Ishikawa (cell line): ENCODE measurements around the gene PRMT7.

Experiments
- CEBPB ChIP-seq: IDR thresholded peaks from 2 replicates; pipeline ENCODE4 v1.6.1; 2012
- CREB1 ChIP-seq: IDR thresholded peaks from 2 replicates; pipeline ENCODE4 v1.6.1; 2012; ENCODE audit warnings: low read depth
- EGR1 ChIP-seq: IDR thresholded peaks from 2 replicates; pipeline ENCODE4 v1.6.1; 2012
- EP300 ChIP-seq: IDR thresholded peaks from 2 replicates; pipeline ENCODE4 v1.6.1; 2012; ENCODE audit warnings: borderline replicate concordance
- FOXM1 ChIP-seq: IDR thresholded peaks from 2 replicates; pipeline ENCODE4 v1.6.1; 2012; ENCODE audit warnings: low read depth, borderline replicate concordance
- MAX ChIP-seq: IDR thresholded peaks from 2 replicates; pipeline ENCODE4 v1.6.1; 2012
- NFIC ChIP-seq: IDR thresholded peaks from 2 replicates; pipeline ENCODE4 v1.6.1; 2012
- RAD21 ChIP-seq: IDR thresholded peaks from 2 replicates; pipeline ENCODE4 v1.6.1; 2012; ENCODE audit warnings: low read depth
- REST ChIP-seq: IDR thresholded peaks from 2 replicates; pipeline ENCODE4 v1.6.1; 2012; ENCODE audit warnings: low read depth, mild to moderate bottlenecking
- TAF1 ChIP-seq: IDR thresholded peaks from 2 replicates; pipeline ENCODE4 v1.6.1; 2012; ENCODE audit warnings: low read depth, mild to moderate bottlenecking
- TCF12 ChIP-seq: IDR thresholded peaks from 2 replicates; pipeline ENCODE4 v1.6.1; 2012; ENCODE audit warnings: low read depth
- TEAD4 ChIP-seq: IDR thresholded peaks from 2 replicates; pipeline ENCODE4 v1.6.1; 2012
- USF1 ChIP-seq: IDR thresholded peaks from 2 replicates; pipeline ENCODE4 v1.6.1; 2012
- YY1 ChIP-seq: IDR thresholded peaks from 2 replicates; pipeline ENCODE4 v1.6.1; 2012; ENCODE audit warnings: low read depth
- ZBTB7A ChIP-seq: IDR thresholded peaks from 2 replicates; pipeline ENCODE4 v1.6.1; 2012; ENCODE audit warnings: low read depth

The PRMT7 gene

GRCh38 chr16:68386628-68387027 lies 75.8 kb downstream of the PRMT7 start:
- TF ChIP-seq TCF12 (no peak), MAX (no peak), TAF1 (no peak), TEAD4 (no peak), RAD21 (no peak), NFIC (no peak), ZBTB7A (no peak), USF1 (no peak), EGR1 (no peak), CEBPB (no peak), EP300 (no peak), YY1 (no peak), FOXM1 (no peak), CREB1 (no peak), REST (no peak)

GRCh38 chr16:68387301-68387700 lies 76.5 kb downstream of the PRMT7 start:
- TF ChIP-seq YY1: no peak
- TF ChIP-seq RAD21: no peak
- TF ChIP-seq CREB1: no peak
- no peak for TF ChIP-seq TEAD4
- TF ChIP-seq EP300: no peak
- no peak for TF ChIP-seq TAF1
- TF ChIP-seq TCF12: no peak
- TF ChIP-seq REST: no peak
- no peak for TF ChIP-seq EGR1
- no peak for TF ChIP-seq FOXM1
- TF ChIP-seq NFIC: no peak
- TF ChIP-seq MAX: no peak
- TF ChIP-seq USF1: no peak
- TF ChIP-seq ZBTB7A: no peak
- TF ChIP-seq CEBPB: no peak

- no peak for TF ChIP-seq ZBTB7A
- TF ChIP-seq USF1: no peak
- TF ChIP-seq MAX: no peak
These were observed 77.3 kb downstream of the PRMT7 start for GRCh38 chr16:68388124-68388523.

GRCh38 chr16:68389006-68389405 lies 78.2 kb downstream of the PRMT7 start:
- no peak for TF ChIP-seq ZBTB7A
- no peak for TF ChIP-seq CREB1

- TF ChIP-seq TAF1 (no peak), REST (no peak), USF1 (no peak), TEAD4 (no peak), YY1 (no peak), TCF12 (no peak), CREB1 (no peak), NFIC (no peak), EGR1 (no peak), MAX (no peak), CEBPB (no peak)
These were observed 79.0 kb downstream of the PRMT7 start for GRCh38 chr16:68389750-68390371.
